IMR-90 (cell line): ENCODE results near the gene THADA.

Experiments
- CEBPB ChIP-seq: IDR thresholded peaks from 2 replicates; pipeline ENCODE4 v1.6.1; 2012; ENCODE audit warnings: low read depth, low read length, improper control_type of control experiment
- CHD1 ChIP-seq: IDR thresholded peaks from 2 replicates; pipeline ENCODE4 v1.6.1; 2012; ENCODE audit warnings: low read depth, low read length, improper control_type of control experiment
- CTCF ChIP-seq: conservative IDR thresholded peaks from 2 replicates; pipeline ENCODE4 v1.5.1; 2012; ENCODE audit warnings: mild to moderate bottlenecking, low read depth, low read length, improper control_type of control experiment
- RAD21 ChIP-seq: IDR thresholded peaks from 2 replicates; pipeline ENCODE4 v1.6.1; 2012; ENCODE audit warnings: low read length, improper control_type of control experiment
- RCOR1 ChIP-seq: IDR thresholded peaks from 2 replicates; pipeline ENCODE4 v1.6.1; 2012; ENCODE audit warnings: mild to moderate bottlenecking, low read length, improper control_type of control experiment; ENCODE audit not compliant: insufficient replicate concordance
- RFX5 ChIP-seq: IDR thresholded peaks from 2 replicates; pipeline ENCODE4 v1.8.0; 2012; ENCODE audit warnings: low read depth, mild to moderate bottlenecking, low read length, moderate library complexity

GRCh38 chr2:43568228-43568627 is 27.6 kb downstream of the THADA start:
- TF ChIP-seq CTCF: no peak
- no peak for TF ChIP-seq RCOR1
- no peak for TF ChIP-seq RFX5
- no peak for TF ChIP-seq CHD1
- TF ChIP-seq CEBPB: no peak
- TF ChIP-seq RAD21: no peak
